SU-DHL-6 (cell line): ENCODE data around the gene MFSD6.
A peak's percentile ranks its signal among the peaks of the same experiment; 100 is the strongest.

Experiments
- H2AFZ ChIP-seq: fragments of 200-600 bp; sonication (generic); 2 replicates; pipeline ENCODE4 v1.6.1; 2014; ENCODE audit warnings: low read depth, mild to moderate bottlenecking, moderate library complexity, mixed read lengths, antibody characterized with exemption, low read length; ENCODE audit not compliant: severe bottlenecking
- H3F3A ChIP-seq: fragments of 200-600 bp; shearing (Covaris generic); 2 replicates; pipeline ENCODE4 v1.6.0; 2016; ENCODE audit warnings: antibody characterized with exemption, mild to moderate bottlenecking; ENCODE audit not compliant: insufficient read depth
- H3K27ac ChIP-seq: fragments of 200-600 bp; sonication (generic); 2 replicates; pipeline ENCODE4 v1.5.1; 2016; ENCODE audit warnings: low read depth, mild to moderate bottlenecking, low read length, moderate library complexity, mixed read lengths
- H3K27me3 ChIP-seq: fragments of 200-600 bp; sonication (generic), shearing (Covaris generic); 2 replicates; pipeline ENCODE4 v1.6.0; 2014; ENCODE audit warnings: mild to moderate bottlenecking, low read length
- H3K36me3 ChIP-seq: fragments of 200-600 bp; sonication (generic); 2 replicates; pipeline ENCODE4 v1.6.1; 2014; ENCODE audit warnings: mild to moderate bottlenecking, low read length, mixed read lengths
- H3K4me2 ChIP-seq: fragments of 300-600, 200-600 bp; shearing (Covaris generic), sonication (generic); 2 replicates; pipeline ENCODE4 v1.6.0; 2014; ENCODE audit warnings: low read length, low read depth, mild to moderate bottlenecking; ENCODE audit not compliant: poor library complexity, severe bottlenecking
- H3K4me3 ChIP-seq: fragments of 200-600 bp; sonication (generic); 2 replicates; pipeline ENCODE4 v1.5.1; 2014; ENCODE audit warnings: antibody characterized with exemption, low read length, mild to moderate bottlenecking, mixed read lengths; ENCODE audit not compliant: insufficient read depth, poor library complexity, severe bottlenecking
- H3K79me2 ChIP-seq: fragments of 200-600 bp; sonication (generic); 2 replicates; pipeline ENCODE4 v1.6.1; 2014; ENCODE audit warnings: mild to moderate bottlenecking, low read length, moderate library complexity; ENCODE audit not compliant: insufficient read depth
- H3K9ac ChIP-seq: fragments of 200-600 bp; sonication (generic); 2 replicates; pipeline ENCODE4 v1.7.0; 2014; ENCODE audit warnings: mild to moderate bottlenecking, low read length
- H3K9me2 ChIP-seq: fragments of 200-600 bp; sonication (generic); replicated peaks from 2 replicates; pipeline ENCODE4 v1.6.1; 2014; ENCODE audit warnings: low read length; ENCODE audit not compliant: insufficient read depth
- H3K9me3 ChIP-seq: fragments of 200-600 bp; sonication (generic); 2 replicates; pipeline ENCODE4 v1.6.1; 2014; ENCODE audit warnings: low read length, mixed read lengths; ENCODE audit not compliant: insufficient read depth
- H4K20me1 ChIP-seq: fragments of 200-600 bp; sonication (generic); 2 replicates; pipeline ENCODE4 v1.6.1; 2014; ENCODE audit warnings: low read depth, mild to moderate bottlenecking, antibody characterized with exemption, low read length, moderate library complexity, mixed read lengths
- CTCF ChIP-seq: fragments of 200-600 bp; sonication (generic); IDR thresholded peaks from one replicate; pipeline ENCODE4 v1.5.1; 2017; ENCODE audit warnings: antibody characterized with exemption, mild to moderate bottlenecking, low read length, moderate library complexity; ENCODE audit not compliant: insufficient read depth, poor library complexity, severe bottlenecking
- EZH2phosphoT487 ChIP-seq: fragments of 200-600 bp; sonication (generic), shearing (Covaris generic); conservative IDR thresholded peaks from 2 replicates; pipeline ENCODE4 v1.6.1; 2018; ENCODE audit warnings: mild to moderate bottlenecking, antibody characterized with exemption, low read length, moderate library complexity, mixed read lengths

The MFSD6 gene

GRCh38 chr2:190530248-190530900 is 122.2 kb downstream of the MFSD6 start:
- no peaks in the 10 kb centered on the region for H3K9me3 ChIP-seq
- no peak overlapping the region for H2AFZ ChIP-seq
- no peak overlapping the region for H3K27ac ChIP-seq
- peaks cover 1% of the 10 kb centered on the region; the same call in 1 of the 2 replicates for H3K79me2 ChIP-seq
- H3F3A ChIP-seq, result peaks cover 8% of the 10 kb centered on the region
- no peaks in the 10 kb centered on the region for H3K36me3 ChIP-seq
- H3K4me3 ChIP-seq, result no peak overlapping the region
- H3K9me2 ChIP-seq, result no peaks in the 10 kb centered on the region
- TF ChIP-seq CTCF (no peak), EZH2phosphoT487 (no peak)
- H3K4me2 ChIP-seq, result no peak overlapping the region
- no peak overlapping the region for H3K9ac ChIP-seq
- H4K20me1 ChIP-seq, result no peaks in the 10 kb centered on the region
- H3K27me3 ChIP-seq, result no peaks in the 10 kb centered on the region

GRCh38 chr2:190532581-190532980 is 124.4 kb downstream of the MFSD6 start:
- Histone ChIP-seq H3K9me3 (no peaks in the 10 kb centered on the region), H3K27me3 (no peaks in the 10 kb centered on the region), H3K9ac (peak overlapping the region; percentile 88), H3K27ac (no peak overlapping the region), H3F3A (peaks cover 8% of the 10 kb centered on the region), H3K9me2 (no peaks in the 10 kb centered on the region), H3K36me3 (peaks cover 4% of the 10 kb centered on the region), H4K20me1 (no peaks in the 10 kb centered on the region), H2AFZ (no peak overlapping the region), H3K4me3 (no peak overlapping the region), H3K79me2 (peaks cover 6% of the 10 kb centered on the region; the same call in 1 of the 2 replicates), H3K4me2 (peak overlapping the region; percentile 100)
- TF ChIP-seq EZH2phosphoT487 (no peak), CTCF (no peak)

- H3K27ac ChIP-seq, result peak overlapping the region; percentile 83
- peaks cover 6% of the 10 kb centered on the region; the same call in 1 of the 2 replicates for H3K79me2 ChIP-seq
- peak overlapping the region; percentile 74 for H3K4me3 ChIP-seq
- H3K9ac ChIP-seq, result peak overlapping the region; percentile 88
- H3K9me3 ChIP-seq, result no peaks in the 10 kb centered on the region
- no peaks in the 10 kb centered on the region for H4K20me1 ChIP-seq
- peaks cover 8% of the 10 kb centered on the region for H3F3A ChIP-seq
- H2AFZ ChIP-seq, result peak overlapping the region; percentile 46
- H3K27me3 ChIP-seq, result no peaks in the 10 kb centered on the region
- H3K9me2 ChIP-seq, result no peaks in the 10 kb centered on the region
- peak overlapping the region; percentile 100 for H3K4me2 ChIP-seq
- TF ChIP-seq EZH2phosphoT487, result no peak
- TF ChIP-seq CTCF, result no peak
- peaks cover 4% of the 10 kb centered on the region for H3K36me3 ChIP-seq
Observed at GRCh38 chr2:190533175-190533967, 125.2 kb downstream of the MFSD6 start.
